GM23248 (cell line): ENCODE results near the gene YKT6.

Source experiments
- EZH2 ChIP-seq: fragments of 200-600 bp; sonication (generic); IDR thresholded peaks from 2 replicates; pipeline ENCODE4 v1.6.1; 2018; ENCODE audit warnings: antibody characterized with exemption, mild to moderate bottlenecking; ENCODE audit not compliant: insufficient read depth, poor library complexity, severe bottlenecking
- EZH2phosphoT487 ChIP-seq: fragments of 200-600 bp; sonication (generic); IDR thresholded peaks from 2 replicates; pipeline ENCODE4 v1.6.1; 2018; ENCODE audit warnings: antibody characterized with exemption, moderate library complexity, mild to moderate bottlenecking, low read depth; ENCODE audit not compliant: insufficient read depth

DNA sequence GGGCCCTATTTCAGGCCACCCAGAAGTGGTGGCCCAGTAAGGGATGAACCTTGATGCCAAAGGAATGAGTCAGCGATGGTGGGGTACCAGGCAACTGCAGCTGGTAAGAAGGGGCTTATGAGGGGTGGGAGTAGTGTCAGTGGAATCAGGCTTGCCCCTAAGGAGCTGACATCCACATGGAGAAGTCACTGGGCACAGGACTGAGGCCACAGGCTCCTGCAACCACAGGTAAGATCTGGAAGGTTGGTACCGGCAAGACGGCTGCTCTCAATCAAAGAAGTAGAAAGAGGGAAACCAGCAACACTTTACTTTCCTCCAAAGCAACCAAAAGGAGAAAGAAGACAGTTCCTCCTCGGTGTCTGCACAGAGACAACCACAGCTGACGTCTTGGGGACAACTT lies 14.0 kb upstream of the YKT6 start:
- TF ChIP-seq EZH2phosphoT487 = no peak
- TF ChIP-seq EZH2 = no peak
